ENCODE data around the gene TMUB1.

TMUB1 gene

DNA sequence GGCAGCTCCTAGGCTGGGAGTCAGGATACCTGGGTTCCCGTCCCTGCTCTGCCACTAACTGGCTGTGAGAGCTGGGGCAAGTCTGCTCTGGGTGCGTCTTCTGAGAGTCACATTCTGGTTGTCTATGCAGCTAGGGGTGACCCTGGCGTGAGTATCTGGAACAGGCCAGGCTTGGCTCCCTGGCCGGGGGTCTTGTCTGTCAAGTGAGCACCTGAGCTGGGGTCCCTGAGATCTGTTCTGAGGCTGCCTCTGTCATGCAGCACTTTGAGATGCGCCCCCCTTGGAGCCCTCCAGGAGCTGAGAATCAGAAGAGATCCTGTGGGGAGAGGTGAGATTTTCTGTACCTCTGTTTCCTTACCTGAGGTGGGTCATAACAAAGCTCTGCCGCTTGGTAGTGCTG, 10.5 kb upstream of the TMUB1 start:
- H3K27me3 ChIP-seq (ENCODE audit: insufficient read depth, low read length): no peaks in the 10 kb centered on the region
- peaks cover 22 to 23% of the 10 kb centered on the region in 2 experiments for H3K4me1 ChIP-seq (ENCODE audit: control insufficient read depth in 1 of 2, insufficient read depth in 2 of 2, low read length in 2 of 2)
- H3K14ac ChIP-seq (ENCODE audit: low read length): no peak overlapping the region
- peaks cover 12% of the 10 kb centered on the region for H3K79me2 ChIP-seq (ENCODE audit: control insufficient read depth, insufficient read depth, low read length, poor library complexity)
- no peak overlapping the region for H3K9ac ChIP-seq (ENCODE audit: low read length)
- no peak overlapping the region for H4K12ac ChIP-seq (ENCODE audit: low read depth, low read length)
- no peak overlapping the region for H3K23ac ChIP-seq (ENCODE audit: low read length)
- H4K8ac ChIP-seq (ENCODE audit: low read depth, low read length): no peak overlapping the region
- H3K79me1 ChIP-seq (ENCODE audit: low read length): peaks cover 6% of the 10 kb centered on the region
- no peak overlapping the region for H3K27ac ChIP-seq (ENCODE audit: low read depth, low read length)
- H2BK5ac ChIP-seq (ENCODE audit: low read depth, low read length, poor library complexity): no peak overlapping the region
- H3K4me2 ChIP-seq (ENCODE audit: low read length): no peak overlapping the region
- no peak overlapping the region for H3K4me3 ChIP-seq (ENCODE audit: low read depth, low read length)
- no peak for DNase-seq
- no CpG with 5 or more reads among the region's 6 CpGs for WGBS (ENCODE audit: extremely low coverage, insufficient coverage, insufficient read length)
- H3K18ac ChIP-seq (ENCODE audit: low read length): no peak overlapping the region
- no peak overlapping the region for H2BK120ac ChIP-seq (ENCODE audit: insufficient read depth, low read length, poor library complexity)
- H2AFZ ChIP-seq (ENCODE audit: insufficient read depth, low read length, poor library complexity): no peak overlapping the region
- H3K36me3 ChIP-seq (ENCODE audit: control insufficient read depth in 1 of 2, insufficient read depth in 2 of 2, low read length in 2 of 2): peaks cover 5 to 9% of the 10 kb centered on the region in 2 experiments
- no peaks in the 10 kb centered on the region for H3K9me3 ChIP-seq (ENCODE audit: insufficient read depth, low read depth, low read length)
- H3K4ac ChIP-seq (ENCODE audit: low read depth, low read length): peak overlapping the region; percentile 46
- no peak overlapping the region for H4K91ac ChIP-seq (ENCODE audit: low read depth, low read length)
- no peak overlapping the region for H2AK5ac ChIP-seq (ENCODE audit: low read length)
- no peak overlapping the region for H2BK12ac ChIP-seq (ENCODE audit: low read length)

- Histone ChIP-seq H2AFZ (ENCODE audit: insufficient read depth, low read length, poor library complexity) (peak overlapping the region; percentile 15), H3K9ac (ENCODE audit: low read length) (no peak overlapping the region), H3K79me1 (ENCODE audit: low read length) (peaks cover 13% of the 10 kb centered on the region), H3K23ac (ENCODE audit: low read length) (no peak overlapping the region), H3K9me3 (ENCODE audit: insufficient read depth, low read depth, low read length) (no peaks in the 10 kb centered on the region), H2BK120ac (ENCODE audit: insufficient read depth, low read length, poor library complexity) (no peak overlapping the region), H4K8ac (ENCODE audit: low read depth, low read length) (no peak overlapping the region), H2BK12ac (ENCODE audit: low read length) (no peak overlapping the region), H2AK5ac (ENCODE audit: low read length) (no peak overlapping the region), H3K4me1 (ENCODE audit: control insufficient read depth in 1 of 2, insufficient read depth in 2 of 2, low read length in 2 of 2) (peaks cover 27 to 36% of the 10 kb centered on the region in 2 experiments), H3K79me2 (ENCODE audit: control insufficient read depth, insufficient read depth, low read length, poor library complexity) (peaks cover 24% of the 10 kb centered on the region), H4K91ac (ENCODE audit: low read depth, low read length) (no peak overlapping the region), H2BK5ac (ENCODE audit: low read depth, low read length, poor library complexity) (no peak overlapping the region), H3K14ac (ENCODE audit: low read length) (no peak overlapping the region), H3K18ac (ENCODE audit: low read length) (peak overlapping the region; percentile 3), H3K4me3 (ENCODE audit: low read depth, low read length) (no peak overlapping the region), H3K27ac (ENCODE audit: low read depth, low read length) (no peak overlapping the region), H3K4ac (ENCODE audit: low read depth, low read length) (peak overlapping the region; percentile 16), H3K27me3 (ENCODE audit: insufficient read depth, low read length) (no peaks in the 10 kb centered on the region), H3K36me3 (ENCODE audit: control insufficient read depth in 1 of 2, insufficient read depth in 2 of 2, low read length in 2 of 2) (peaks cover 5 to 7% of the 10 kb centered on the region in 2 experiments), H4K12ac (ENCODE audit: low read depth, low read length) (no peak overlapping the region), H3K4me2 (ENCODE audit: low read length) (no peak overlapping the region)
- DNase-seq: no peak
- WGBS (ENCODE audit: extremely low coverage, insufficient coverage, insufficient read length): no CpG with 5 or more reads among the region's 14 CpGs
Measured at GRCh38 chr7:151091988-151092387, 8.7 kb upstream of the TMUB1 start.

GRCh38 chr7:151091431-151091830, 8.1 kb upstream of the TMUB1 start:
- Histone ChIP-seq H3K36me3 (ENCODE audit: control insufficient read depth in 1 of 2, insufficient read depth in 2 of 2, low read length in 2 of 2) (peaks cover 5 to 7% of the 10 kb centered on the region in 2 experiments), H2AK5ac (ENCODE audit: low read length) (no peak overlapping the region), H3K27me3 (ENCODE audit: insufficient read depth, low read length) (no peaks in the 10 kb centered on the region), H3K4me1 (ENCODE audit: control insufficient read depth in 1 of 2, insufficient read depth in 2 of 2, low read length in 2 of 2) (peaks cover 27 to 36% of the 10 kb centered on the region in 2 experiments), H3K79me1 (ENCODE audit: low read length) (peaks cover 16% of the 10 kb centered on the region), H3K18ac (ENCODE audit: low read length) (peak overlapping the region; percentile 3), H3K9me3 (ENCODE audit: insufficient read depth, low read depth, low read length) (no peaks in the 10 kb centered on the region), H3K4me3 (ENCODE audit: low read depth, low read length) (no peak overlapping the region), H3K79me2 (ENCODE audit: control insufficient read depth, insufficient read depth, low read length, poor library complexity) (peaks cover 27% of the 10 kb centered on the region), H2BK120ac (ENCODE audit: insufficient read depth, low read length, poor library complexity) (no peak overlapping the region), H3K4ac (ENCODE audit: low read depth, low read length) (peak overlapping the region; percentile 37), H3K4me2 (ENCODE audit: low read length) (no peak overlapping the region), H3K27ac (ENCODE audit: low read depth, low read length) (no peak overlapping the region), H2AFZ (ENCODE audit: insufficient read depth, low read length, poor library complexity) (no peak overlapping the region), H2BK5ac (ENCODE audit: low read depth, low read length, poor library complexity) (no peak overlapping the region), H4K12ac (ENCODE audit: low read depth, low read length) (no peak overlapping the region), H3K9ac (ENCODE audit: low read length) (no peak overlapping the region), H3K14ac (ENCODE audit: low read length) (no peak overlapping the region), H4K8ac (ENCODE audit: low read depth, low read length) (no peak overlapping the region), H2BK12ac (ENCODE audit: low read length) (no peak overlapping the region), H3K23ac (ENCODE audit: low read length) (no peak overlapping the region), H4K91ac (ENCODE audit: low read depth, low read length) (no peak overlapping the region)
- DNase-seq: peak in 1 of 2 donors; percentile 43
- whole genome bisulfite sequencing (ENCODE audit: extremely low coverage, insufficient coverage, insufficient read length): no CpG with 5 or more reads among the region's 6 CpGs

GRCh38 chr7:151091003-151091402, 7.7 kb upstream of the TMUB1 start:
- H3K4me3 ChIP-seq (ENCODE audit: low read depth, low read length): no peak overlapping the region
- WGBS (ENCODE audit: extremely low coverage, insufficient coverage, insufficient read length): no CpG with 5 or more reads among the region's 7 CpGs
- H3K79me2 ChIP-seq (ENCODE audit: control insufficient read depth, insufficient read depth, low read length, poor library complexity): peaks cover 25% of the 10 kb centered on the region
- H2AFZ ChIP-seq (ENCODE audit: insufficient read depth, low read length, poor library complexity): no peak overlapping the region
- H3K4me1 ChIP-seq (ENCODE audit: control insufficient read depth in 1 of 2, insufficient read depth in 2 of 2, low read length in 2 of 2): peaks cover 27 to 36% of the 10 kb centered on the region in 2 experiments
- no peak overlapping the region for H3K27ac ChIP-seq (ENCODE audit: low read depth, low read length)
- no peak overlapping the region for H3K4me2 ChIP-seq (ENCODE audit: low read length)
- no peak overlapping the region for H3K18ac ChIP-seq (ENCODE audit: low read length)
- H3K9me3 ChIP-seq (ENCODE audit: insufficient read depth, low read depth, low read length): no peaks in the 10 kb centered on the region
- peaks cover 5 to 7% of the 10 kb centered on the region in 2 experiments for H3K36me3 ChIP-seq (ENCODE audit: control insufficient read depth in 1 of 2, insufficient read depth in 2 of 2, low read length in 2 of 2)
- peaks cover 17% of the 10 kb centered on the region for H3K79me1 ChIP-seq (ENCODE audit: low read length)
- no peak overlapping the region for H4K12ac ChIP-seq (ENCODE audit: low read depth, low read length)
- no peak overlapping the region for H2BK5ac ChIP-seq (ENCODE audit: low read depth, low read length, poor library complexity)
- H2AK5ac ChIP-seq (ENCODE audit: low read length): no peak overlapping the region
- peak overlapping the region; percentile 37 for H3K4ac ChIP-seq (ENCODE audit: low read depth, low read length)
- no peak overlapping the region for H4K91ac ChIP-seq (ENCODE audit: low read depth, low read length)
- DNase-seq: no peak
- H2BK12ac ChIP-seq (ENCODE audit: low read length): no peak overlapping the region
- no peak overlapping the region for H3K14ac ChIP-seq (ENCODE audit: low read length)
- no peak overlapping the region for H3K23ac ChIP-seq (ENCODE audit: low read length)
- H4K8ac ChIP-seq (ENCODE audit: low read depth, low read length): no peak overlapping the region
- H3K27me3 ChIP-seq (ENCODE audit: insufficient read depth, low read length): no peaks in the 10 kb centered on the region
- H2BK120ac ChIP-seq (ENCODE audit: insufficient read depth, low read length, poor library complexity): no peak overlapping the region
- no peak overlapping the region for H3K9ac ChIP-seq (ENCODE audit: low read length)
